GM19035 (cell line): Measurements from ENCODE around the gene FCRL4.
A peak's percentile ranks its signal among the peaks of the same experiment; 100 is the strongest.
"Not testable (repeated sequence)": the region's sequence is repeated elsewhere in the genome, so short reads cannot be mapped to it uniquely, and the experiment has no call there.

Experiments used
- ATAC-seq: cut with Tn5 transposase; IDR thresholded peaks from one replicate; pipeline ENCODE4 v1.9.1; 2021; ENCODE audit not compliant: unreplicated experiment

The FCRL4 gene

DNA sequence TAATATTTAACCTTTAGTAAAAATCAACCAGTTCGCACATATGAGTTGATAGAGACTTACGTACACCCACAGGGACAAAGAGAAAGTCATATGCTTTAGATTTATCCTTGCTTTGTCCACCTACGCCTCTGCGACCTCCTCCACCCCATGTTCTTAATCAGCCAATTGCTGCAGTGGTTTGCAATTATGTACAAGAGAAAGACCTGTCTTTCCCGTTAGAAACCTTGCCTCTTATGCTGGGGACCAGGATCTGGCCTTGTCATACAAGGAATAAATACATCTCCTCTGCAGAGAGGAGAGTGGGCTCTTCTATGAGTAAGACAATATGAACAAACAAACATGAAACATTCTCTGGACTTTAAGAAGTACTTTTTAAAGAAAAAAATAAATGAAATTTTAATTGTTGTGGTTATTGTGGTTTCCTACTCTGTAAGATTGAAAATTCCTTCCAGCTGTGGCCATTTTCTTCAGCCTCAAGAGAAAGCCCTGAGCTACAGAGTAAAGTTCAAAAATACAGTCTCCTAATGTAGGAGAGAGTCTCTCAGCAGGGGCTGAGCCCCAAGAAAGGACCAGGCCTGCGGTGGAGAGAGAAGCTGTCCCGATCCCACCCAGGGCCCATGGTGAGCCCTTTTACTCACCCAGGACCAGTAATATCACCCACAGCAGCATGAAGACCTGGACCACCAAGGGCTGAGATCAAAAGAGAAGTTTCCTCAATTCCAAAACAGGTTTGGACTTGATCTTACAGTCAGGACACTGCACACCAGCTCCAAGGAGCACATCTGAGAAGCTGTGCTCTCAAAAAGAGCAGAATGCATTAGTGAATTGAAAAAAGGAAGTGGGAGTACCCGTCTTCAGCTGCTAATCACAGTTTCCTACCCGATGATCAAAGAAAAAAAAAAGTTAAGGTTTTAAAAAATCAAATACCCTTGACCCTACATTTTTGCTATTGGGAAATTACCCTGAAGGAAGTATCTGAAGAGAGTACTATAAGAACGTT is 45.9 kb downstream of the FCRL4 start, which contains the start of gene FCRL5:
FCRL5 (minus strand) TSS at position 822 of the 1,000 bp plus-strand sequence; CDS start at position 669, 153 bp downstream.
- peak; percentile 73 for ATAC-seq

- not testable (repeated sequence) for ATAC-seq
Observed at GRCh38 chr1:157548081-157548480, 49.8 kb downstream of the FCRL4 start.

DNA sequence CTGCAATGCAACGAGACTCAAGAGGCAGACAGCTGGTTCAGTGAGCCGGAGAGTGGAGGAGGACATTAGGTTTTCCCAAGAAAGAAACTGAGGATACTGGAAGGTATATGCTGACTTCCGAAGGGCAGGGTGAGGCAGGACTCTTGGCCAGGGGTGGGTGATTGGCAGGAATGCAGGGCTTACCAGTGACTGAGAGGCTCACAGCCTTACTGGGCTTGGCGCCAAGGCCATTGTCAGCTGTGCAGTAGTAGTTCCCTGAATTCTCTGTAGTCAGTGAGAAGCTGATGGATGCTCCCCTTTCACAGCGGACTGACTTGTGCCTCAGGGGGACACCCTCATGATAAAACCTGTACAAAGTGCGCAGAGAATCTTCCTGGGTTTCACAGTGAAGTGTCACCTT is 55.2 kb downstream of the FCRL4 start:
- ATAC-seq: no peak

DNA sequence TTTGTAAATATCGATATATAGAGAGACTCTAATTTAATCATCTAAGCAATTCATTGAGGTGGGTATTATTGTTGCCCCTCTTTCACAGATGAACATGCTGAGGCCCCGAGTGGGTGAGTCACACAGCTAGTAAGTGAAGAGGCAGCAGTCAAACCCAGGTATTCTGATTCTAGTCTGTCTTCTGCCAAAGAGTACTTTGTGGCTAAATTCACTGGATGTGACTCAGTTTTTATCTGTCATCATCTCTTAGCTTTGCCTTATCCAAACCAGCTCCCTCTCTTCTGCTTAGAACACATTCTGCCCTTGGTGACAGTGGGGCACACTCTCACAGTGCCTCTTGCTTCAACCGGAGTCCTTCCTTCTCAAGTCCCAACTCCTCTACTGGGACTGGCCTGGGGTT is 57.0 kb downstream of the FCRL4 start:
- no peak for ATAC-seq

DNA sequence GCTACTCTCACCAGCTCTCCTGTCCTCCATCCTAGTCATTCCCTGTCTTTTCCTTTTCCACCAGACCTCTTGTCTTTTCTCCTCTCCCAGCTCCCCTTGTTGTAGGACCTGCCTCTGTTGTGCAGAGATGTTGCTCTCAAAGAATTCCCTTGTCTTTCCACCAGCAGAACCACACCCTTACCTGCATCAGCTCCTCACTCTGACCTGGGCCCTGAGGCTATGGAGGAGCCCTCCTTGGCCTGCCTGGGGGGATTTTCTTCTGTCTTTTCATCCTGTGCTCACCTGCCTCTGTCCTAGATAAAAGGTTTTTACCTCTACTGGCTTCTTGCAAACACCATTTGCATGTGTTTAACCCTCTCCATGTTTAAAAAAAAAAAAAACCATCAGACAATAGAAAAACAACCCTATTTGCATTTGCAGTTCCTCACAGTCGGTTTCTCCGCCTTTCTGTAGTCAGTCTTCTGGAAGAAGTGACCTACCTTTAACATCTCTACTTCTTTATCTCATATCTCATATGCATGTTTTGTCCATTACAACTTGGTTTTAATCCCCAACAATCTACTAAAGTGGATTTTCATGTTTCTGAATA is 57.6 kb downstream of the FCRL4 start:
- no peak for ATAC-seq

- no peak for ATAC-seq
Observed at GRCh38 chr1:157539568-157539967, 58.3 kb downstream of the FCRL4 start.

- no peak for ATAC-seq
Observed at GRCh38 chr1:157532569-157532968, 65.3 kb downstream of the FCRL4 start.

- ATAC-seq: peak; percentile 91
Observed at GRCh38 chr1:157523774-157524493, 74.0 kb downstream of the FCRL4 start.
